Caco-2 (cell line): ENCODE measurements around the gene STX5. TPM values are rescaled to one million over a fixed set of nuclear protein-coding genes. Genes with fewer than 3 reads are reported as not detected.

Source experiments
- Bru-seq: library from RNA; stranded (reverse); fragments of 400-500 nt; gene quantifications from one replicate; lab custom pipeline; 2021; lab: Mats Ljungman, UMichigan
- BruChase-seq, 2 experiments: library from RNA; stranded (reverse); fragments of 400-500 nt; gene quantifications; one replicate each; lab custom pipeline; 2021; lab: Mats Ljungman, UMichigan
- BruUV-seq: library from RNA; stranded (reverse); fragments of 400-500 nt; replicated peaks from 2 replicates; lab custom pipeline; 2021; lab: Mats Ljungman, UMichigan
- CTCF ChIA-PET: fragments of 300-600 bp; sonication (Branson Sonifier 250); formaldehyde crosslinking; loops from one replicate; lab custom pipeline; 2022; ENCODE audit warnings: antibody characterized with exemption; lab: Charles Lee
- POLR2A ChIA-PET: fragments of 300-600 bp; sonication (Branson Sonifier 250); formaldehyde crosslinking; loops from one replicate; lab custom pipeline; 2022; ENCODE audit warnings: antibody characterized with exemption; lab: Charles Lee
- DNase-seq, 2 experiments: peaks; one replicate each; pipeline versions ENCODE4 v3.0.0 to v3.0.0-alpha.2; 2020 to 2022
- H3K27me3 ChIP-seq: replicated peaks from 2 replicates; pipeline ENCODE4 v1.6.0; 2011; ENCODE audit warnings: low read length; ENCODE audit not compliant: control insufficient read depth, insufficient read depth
- H3K36me3 ChIP-seq: 2 replicates; pipeline ENCODE4 v1.5.1; 2011; ENCODE audit warnings: low read length; ENCODE audit not compliant: control insufficient read depth, insufficient read depth
- H3K4me1 ChIP-seq: fragments of 250-450 bp; sonication (Bioruptor Pico); 2 replicates; pipeline ENCODE4 v1.5.1; 2020; ENCODE audit warnings: mild to moderate bottlenecking
- H3K4me3 ChIP-seq: 2 replicates; pipeline ENCODE4 v1.5.1; 2011; ENCODE audit warnings: low read depth, mild to moderate bottlenecking, control low read depth, low read length
- H3K9me3 ChIP-seq: fragments of 250-450 bp; sonication (Bioruptor Pico); 2 replicates; pipeline ENCODE4 v1.5.1; 2020; ENCODE audit warnings: mild to moderate bottlenecking, moderate library complexity
- H3K27ac Mint-ChIP-seq: one replicate; pipeline ENCODE4 v1.8.0; 2022; ENCODE audit warnings: mixed read lengths; ENCODE audit not compliant: unreplicated experiment
- H3K27me3 Mint-ChIP-seq: one replicate; pipeline ENCODE4 v1.8.0; 2022; ENCODE audit warnings: mixed read lengths; ENCODE audit not compliant: insufficient read depth, unreplicated experiment
- H3K36me3 Mint-ChIP-seq: one replicate; pipeline ENCODE4 v1.8.0; 2022; ENCODE audit warnings: mild to moderate bottlenecking, mixed read lengths; ENCODE audit not compliant: insufficient read depth, unreplicated experiment
- H3K4me1 Mint-ChIP-seq: one replicate; pipeline ENCODE4 v1.8.0; 2022; ENCODE audit warnings: low read depth, mixed read lengths; ENCODE audit not compliant: unreplicated experiment
- H3K4me3 Mint-ChIP-seq: one replicate; pipeline ENCODE4 v1.8.0; 2022; ENCODE audit warnings: mild to moderate bottlenecking, moderate library complexity, mixed read lengths; ENCODE audit not compliant: unreplicated experiment
- H3K9me3 Mint-ChIP-seq: one replicate; pipeline ENCODE4 v1.8.0; 2022; ENCODE audit warnings: mixed read lengths; ENCODE audit not compliant: unreplicated experiment
- CTCF ChIP-seq, 2 experiments: fragments of 200-600 bp in 1 of 2; IDR thresholded peaks; 1 replicate in 1 of 2; 2 replicates in 1 of 2; pipeline versions ENCODE4 v1.5.1 to v1.8.0; 2011 to 2022; ENCODE audit warnings: antibody characterized with exemption in 1 of 2, control low read depth in 1 of 2, inconsistent platforms in 1 of 2, low read depth in 1 of 2, low read length in 1 of 2, mild to moderate bottlenecking in 1 of 2, moderate library complexity in 1 of 2; ENCODE audit not compliant: insufficient read depth in 1 of 2, severe bottlenecking in 1 of 2, unreplicated experiment in 1 of 2
- intact Hi-C: fragments of 100-400 bp; cut with micrococcal nuclease; formaldehyde crosslinking; loops from one replicate; pipeline ENCODE4 v1.10.0; 2022; ENCODE audit not compliant: unreplicated experiment
- long read RNA-seq: library from polyadenylated mRNA; stranded (forward); transcript quantifications from one replicate; pipeline ENCODE4 v2.0.0, GENCODE V29; 2022
- total RNA-seq: library from RNA; stranded (reverse); gene quantifications from 2 replicates; pipeline ENCODE4 v1.2.3, GENCODE V29; 2022

The STX5 gene
- total RNA-seq (39.9 and 44.2 TPM in 2 replicates), Bru-seq, nascent RNA (percentile 74 among the genes with signal in this experiment), BruChase-seq, experiment 1, labeled RNA remaining after a 2-hour chase (percentile 77 among the genes with signal in this experiment), BruChase-seq, experiment 2, labeled RNA remaining after a 6-hour chase (percentile 77 among the genes with signal in this experiment)
- long read RNA-seq, transcript STX5-203 (11 exons, 1,568 nt): minor isoform, 5 of 44 reads
- long read RNA-seq, transcript STX5-201 (11 exons, 1,794 nt): major isoform, 27 of 44 reads
- long read RNA-seq, partial matches to known transcripts: 7 of 44 reads
- long read RNA-seq, other reads (novel, unspliced or antisense): 5 of 44 reads

- POLR2A ChIA-PET: interaction anchor here (0.5 to 1.7 kb wide), 26 partner anchors 9 to 1472 kb away, joined by 3 to 68 read pairs (median 5); partner anchors contain the start of genes CSKMT, HNRNPUL2, SLC3A2 and TMEM179B
Observed at GRCh38 chr11:62831520-62832335, at the start of gene STX5. STX5 (minus strand) TSS chr11:62832051; CDS start chr11:62831243, 808 bp downstream.

GRCh38 chr11:62880803-62881578 lies 49.1 kb upstream of the STX5 start, which contains the start of gene SLC3A2:
SLC3A2 (plus strand) TSS chr11:62880896; CDS start chr11:62881024, 128 bp downstream.
- peaks cover 17% of the 10 kb centered on the region for H3K36me3 ChIP-seq
- H3K27me3 Mint-ChIP-seq: no peaks in the 10 kb centered on the region
- DNase-seq: peak; percentile 87 to 92
- no peaks in the 10 kb centered on the region for H3K9me3 ChIP-seq
- peak within 1 kb of the TSS; percentile 97 for H3K4me3 Mint-ChIP-seq
- peak; percentile 77 to 78 for TF ChIP-seq CTCF (IDR thresholded peaks at IDR 0.05; ENCODE audit: insufficient read depth in 1 of 2, low read depth in 1 of 2, low read length in 1 of 2, severe bottlenecking in 1 of 2, unreplicated experiment in 1 of 2)
- peaks cover 97% of the 10 kb centered on the region for H3K36me3 Mint-ChIP-seq
- intact Hi-C loops: loop anchor here (1.0 to 2.0 kb wide), 4 partner anchors 8 to 94 kb away; partner anchors contain the start of gene TMEM179B
- H3K4me1 ChIP-seq: peaks cover 51% of the 10 kb centered on the region
- ChIA-PET CTCF (interaction anchor here (0.6 to 1.7 kb wide), 7 partner anchors 9 to 289 kb away, joined by 3 to 8 read pairs (median 4); partner anchors contain the start of genes TMEM179B and TUT1), POLR2A (interaction anchor here (0.6 to 1.9 kb wide), 15 partner anchors 9 to 1058 kb away, joined by 3 to 24 read pairs (median 5); partner anchors contain the start of genes HNRNPUL2, NAA40, STX5 and TAF6L)
- BruUV-seq: TSS peak; percentile 82
- no peaks in the 10 kb centered on the region for H3K27me3 ChIP-seq
- H3K9me3 Mint-ChIP-seq: no peaks in the 10 kb centered on the region
- peak within 1 kb of the TSS; percentile 99 for H3K4me3 ChIP-seq
- H3K4me1 Mint-ChIP-seq: peaks cover 43% of the 10 kb centered on the region
- H3K27ac Mint-ChIP-seq: peak within 1 kb of the TSS; percentile 99

More at GRCh38 chr11:62831520-62832335, at the start of gene STX5:
- peak; percentile 99 for DNase-seq
- peaks cover 85% of the 10 kb centered on the region for H3K36me3 Mint-ChIP-seq
- peak within 1 kb of the TSS; percentile 100 for H3K27ac Mint-ChIP-seq
- Histone ChIP-seq H3K36me3 (peaks cover 10% of the 10 kb centered on the region; the same call in 1 of the 2 replicates), H3K4me3 (peak within 1 kb of the TSS; percentile 66), H3K27me3 (no peaks in the 10 kb centered on the region), H3K4me1 (no peaks in the 10 kb centered on the region), H3K9me3 (no peaks in the 10 kb centered on the region)
- peak within 1 kb of the TSS; percentile 90 for H3K4me3 Mint-ChIP-seq
- no peaks in the 10 kb centered on the region for H3K9me3 Mint-ChIP-seq
- no peaks in the 10 kb centered on the region for H3K27me3 Mint-ChIP-seq
- intact Hi-C loops: loop anchor here (1.0 to 2.0 kb wide), 3 partner anchors 10 to 45 kb away; partner anchors contain the start of genes NXF1 and TMEM179B
- TF ChIP-seq CTCF (IDR thresholded peaks at IDR 0.05; ENCODE audit: insufficient read depth in 1 of 2, low read depth in 1 of 2, low read length in 1 of 2, severe bottlenecking in 1 of 2, unreplicated experiment in 1 of 2): no peak
- TSS peak; percentile 46 for BruUV-seq
- CTCF ChIA-PET: interaction anchor here (0.6 to 1.7 kb wide), 5 partner anchors 10 to 538 kb away, joined by 3 to 20 read pairs (median 4); partner anchors contain the start of genes SLC22A9 and TMEM179B
- H3K4me1 Mint-ChIP-seq: peaks cover 5% of the 10 kb centered on the region
